Loucy (cell line): ENCODE results near the gene SEMA6A.

Source experiments
- H2AFZ ChIP-seq: fragments of 200-600 bp; sonication (generic); 2 replicates; pipeline ENCODE4 v1.6.0; 2016; ENCODE audit warnings: antibody characterized with exemption, mild to moderate bottlenecking, low read length, moderate library complexity
- H3F3A ChIP-seq: fragments of 200-600 bp; 2 replicates; pipeline ENCODE4 v1.6.0; 2016; ENCODE audit warnings: antibody characterized with exemption, low read depth, mild to moderate bottlenecking
- H3K27me3 ChIP-seq: fragments of 200-600 bp; sonication (generic); 2 replicates; pipeline ENCODE4 v1.6.1; 2014; ENCODE audit warnings: low read length, mild to moderate bottlenecking; ENCODE audit not compliant: insufficient read depth, poor library complexity, severe bottlenecking
- H3K36me3 ChIP-seq: fragments of 200-600 bp; sonication (generic); 2 replicates; pipeline ENCODE4 v1.6.1; 2016; ENCODE audit warnings: low read length; ENCODE audit not compliant: insufficient read depth
- H3K4me1 ChIP-seq: fragments of 200-600 bp; sonication (generic); 2 replicates; pipeline ENCODE4 v1.5.1; 2014; ENCODE audit warnings: low read length, mild to moderate bottlenecking; ENCODE audit not compliant: insufficient read depth, poor library complexity, severe bottlenecking
- H3K4me2 ChIP-seq: fragments of 200-600 bp; sonication (generic); 2 replicates; pipeline ENCODE4 v1.6.0; 2014; ENCODE audit warnings: antibody characterized with exemption, low read length, low read depth, mild to moderate bottlenecking; ENCODE audit not compliant: poor library complexity, severe bottlenecking
- H3K4me3 ChIP-seq: fragments of 200-600 bp; sonication (generic); 2 replicates; pipeline ENCODE4 v1.5.1; 2014; ENCODE audit warnings: low read length, mild to moderate bottlenecking, mixed read lengths; ENCODE audit not compliant: poor library complexity, severe bottlenecking
- H3K79me2 ChIP-seq: fragments of 200-600 bp; sonication (generic); 2 replicates; pipeline ENCODE4 v1.6.1; 2014; ENCODE audit warnings: low read length; ENCODE audit not compliant: insufficient read depth
- H3K9ac ChIP-seq: fragments of 200-600 bp; sonication (generic); 2 replicates; pipeline ENCODE4 v1.6.0; 2014; ENCODE audit warnings: mild to moderate bottlenecking, low read depth, low read length, moderate library complexity; ENCODE audit not compliant: poor library complexity, severe bottlenecking
- H3K9me2 ChIP-seq: fragments of 200-600 bp; sonication (generic); replicated peaks from 2 replicates; pipeline ENCODE4 v1.6.1; 2016; ENCODE audit warnings: low read depth, low read length, mixed read lengths
- H3K9me3 ChIP-seq: fragments of 200-600 bp; sonication (generic); 2 replicates; pipeline ENCODE4 v1.6.1; 2014; ENCODE audit warnings: mild to moderate bottlenecking, antibody characterized with exemption, low read length, low read depth; ENCODE audit not compliant: insufficient read depth
- H4K20me1 ChIP-seq: fragments of 200-600 bp; sonication (generic); 2 replicates; pipeline ENCODE4 v1.6.0; 2014; ENCODE audit warnings: antibody characterized with exemption, low read length, mild to moderate bottlenecking; ENCODE audit not compliant: insufficient read depth, poor library complexity, severe bottlenecking
- CTCF ChIP-seq: fragments of 200-600 bp; sonication (generic); conservative IDR thresholded peaks from 2 replicates; pipeline ENCODE4 v1.5.1; 2014; ENCODE audit warnings: mild to moderate bottlenecking, antibody characterized with exemption, low read length
- EZH2phosphoT487 ChIP-seq: fragments of 200-600 bp; IDR thresholded peaks from 2 replicates; pipeline ENCODE4 v1.6.1; 2018; ENCODE audit warnings: antibody characterized with exemption, mild to moderate bottlenecking, moderate library complexity, borderline replicate concordance

Gene SEMA6A

DNA sequence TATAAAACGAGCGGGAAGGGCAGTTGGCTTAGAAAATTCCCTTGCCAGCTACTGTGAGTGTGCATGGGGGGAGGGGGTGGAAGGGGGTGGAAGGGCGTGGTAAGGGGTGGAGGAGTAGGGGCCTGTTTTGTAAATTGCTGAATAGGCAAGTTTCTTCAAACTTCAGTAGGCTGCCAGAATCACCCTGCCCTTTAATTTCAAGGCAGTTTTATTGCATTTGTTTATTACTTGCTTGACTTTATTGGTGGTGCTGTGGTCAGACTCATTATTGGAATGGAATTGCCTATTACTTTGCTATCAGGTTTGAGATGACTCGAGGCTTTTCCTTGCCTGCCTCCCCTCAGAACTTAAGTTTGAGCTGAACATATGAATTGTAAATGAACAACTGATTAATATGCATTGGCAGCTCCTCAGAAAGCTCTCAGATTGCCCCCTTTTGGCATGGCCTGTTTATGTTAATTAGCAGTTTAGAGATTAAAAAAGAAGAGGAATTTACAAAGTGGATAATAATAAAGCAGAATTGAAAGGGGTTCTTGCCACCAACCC is 76.0 kb downstream of the SEMA6A start:
- Histone ChIP-seq H3K9me2 (no peaks in the 10 kb centered on the region), H3K9me3 (no peaks in the 10 kb centered on the region), H3K9ac (no peak overlapping the region), H2AFZ (no peak overlapping the region), H3K27me3 (no peaks in the 10 kb centered on the region), H3F3A (no peaks in the 10 kb centered on the region), H4K20me1 (no peaks in the 10 kb centered on the region), H3K79me2 (no peaks in the 10 kb centered on the region), H3K4me2 (no peak overlapping the region), H3K4me3 (no peak overlapping the region), H3K4me1 (peaks cover 3% of the 10 kb centered on the region), H3K36me3 (no peaks in the 10 kb centered on the region)
- no peak for TF ChIP-seq CTCF
- TF ChIP-seq EZH2phosphoT487, result no peak

DNA sequence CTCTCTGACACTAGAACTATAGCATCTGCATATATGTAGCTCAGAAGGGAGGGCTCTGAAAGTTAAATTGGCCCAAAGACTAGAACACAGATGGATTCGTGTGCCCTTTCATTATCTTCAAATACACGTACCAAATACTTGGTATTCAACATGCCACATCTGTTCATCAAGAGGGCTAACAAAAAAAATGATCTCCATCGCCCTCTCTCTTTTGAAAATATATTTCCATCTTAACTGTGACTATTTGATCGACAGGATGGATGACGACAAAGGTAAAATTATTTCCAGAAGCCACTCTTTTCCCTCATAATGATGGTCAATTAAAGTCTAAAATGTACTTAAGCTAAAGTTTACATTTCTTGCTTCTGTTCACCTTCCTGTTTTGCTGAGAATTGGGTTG is 77.0 kb downstream of the SEMA6A start:
- Histone ChIP-seq H3K4me2 (no peak overlapping the region), H3K79me2 (no peaks in the 10 kb centered on the region), H3K9ac (no peak overlapping the region), H3F3A (no peaks in the 10 kb centered on the region), H3K36me3 (no peaks in the 10 kb centered on the region), H4K20me1 (no peaks in the 10 kb centered on the region), H3K4me1 (peaks cover 7% of the 10 kb centered on the region), H3K27me3 (no peaks in the 10 kb centered on the region), H3K4me3 (no peak overlapping the region), H3K9me3 (no peaks in the 10 kb centered on the region), H3K9me2 (no peaks in the 10 kb centered on the region), H2AFZ (no peak overlapping the region)
- peak; percentile 36; the same call in 1 of the 2 replicates for TF ChIP-seq CTCF
- TF ChIP-seq EZH2phosphoT487, result no peak

- Histone ChIP-seq H3F3A (no peaks in the 10 kb centered on the region), H3K79me2 (no peaks in the 10 kb centered on the region), H2AFZ (no peak overlapping the region), H3K9me3 (no peaks in the 10 kb centered on the region), H4K20me1 (no peaks in the 10 kb centered on the region), H3K4me1 (peaks cover 14% of the 10 kb centered on the region), H3K4me2 (no peak overlapping the region), H3K9me2 (no peaks in the 10 kb centered on the region), H3K27me3 (no peaks in the 10 kb centered on the region), H3K4me3 (no peak overlapping the region), H3K36me3 (no peaks in the 10 kb centered on the region), H3K9ac (no peak overlapping the region)
- TF ChIP-seq CTCF (no peak), EZH2phosphoT487 (no peak)
These were observed 78.8 kb downstream of the SEMA6A start for GRCh38 chr5:116495786-116496357.
